CD4-positive, alpha-beta T cell treated with Interleukin-21 for 1 hour (primary cell): ENCODE data around the gene SNRPN.
"Not testable (repeated sequence)": the region's sequence is repeated elsewhere in the genome, so short reads cannot be mapped to it uniquely, and the experiment has no call there.

Experiments
- DNase-seq: peaks from one replicate; pipeline ENCODE4 v3.0.0-alpha.2; 2020

The SNRPN gene

GRCh38 chr15:24971772-24972171 lies 17.0 kb downstream of the SNRPN start:
- DNase-seq: no peak

GRCh38 chr15:24972707-24973106 lies 17.9 kb downstream of the SNRPN start:
- not testable (repeated sequence) for DNase-seq

- DNase-seq: no peak
Observed at GRCh38 chr15:24976932-24977331, 22.1 kb downstream of the SNRPN start.

GRCh38 chr15:24977686-24978085 lies 22.9 kb downstream of the SNRPN start:
- no peak for DNase-seq

- no peak for DNase-seq
Observed at GRCh38 chr15:24985224-24985623, 30.4 kb downstream of the SNRPN start.

- no peak for DNase-seq
Observed at GRCh38 chr15:24986653-24987052, 31.9 kb downstream of the SNRPN start.

- DNase-seq: no peak
Observed at GRCh38 chr15:25019434-25019833, 64.6 kb downstream of the SNRPN start.

GRCh38 chr15:25022233-25022632 lies 67.4 kb downstream of the SNRPN start:
- no peak for DNase-seq
